Coronary artery (tissue), 2 donors: ENCODE data around the gene CTNS.

Experiments
- DNase-seq: peaks from one replicate; pipeline ENCODE4 v3.0.0-alpha.2; 2017; ENCODE audit warnings: low spot score
- H3K27ac ChIP-seq, 2 donors: fragments of 200-600 bp; sonication (generic); one replicate each; pipeline ENCODE4 v1.5.1; 2016 to 2019
- H3K4me3 ChIP-seq: fragments of 200-600 bp; sonication (generic); 2 replicates; pipeline ENCODE4 v1.5.1; 2016; ENCODE audit warnings: mild to moderate bottlenecking, moderate library complexity
- CTCF ChIP-seq: fragments of 200-600 bp; sonication (generic); IDR thresholded peaks from one replicate; pipeline ENCODE4 v1.5.1; 2019; ENCODE audit warnings: antibody characterized with exemption

The CTNS gene

GRCh38 chr17:3594051-3594800, 42.3 kb upstream of the CTNS start:
- Histone ChIP-seq H3K27ac (no peak overlapping the region), H3K4me3 (no peak overlapping the region)
- TF ChIP-seq CTCF: no peak
- no peak for DNase-seq

GRCh38 chr17:3594976-3595375, 41.6 kb upstream of the CTNS start:
- no peak overlapping the region for H3K27ac ChIP-seq
- no peak overlapping the region for H3K4me3 ChIP-seq
- no peak for TF ChIP-seq CTCF
- DNase-seq: no peak

- H3K4me3 ChIP-seq: no peak overlapping the region
- H3K27ac ChIP-seq: no peak overlapping the region
- TF ChIP-seq CTCF: no peak
- no peak for DNase-seq
Measured at GRCh38 chr17:3596804-3597464, 39.6 kb upstream of the CTNS start.

- TF ChIP-seq CTCF: no peak
- DNase-seq: no peak
- H3K4me3 ChIP-seq: no peak overlapping the region
- H3K27ac ChIP-seq: no peak overlapping the region
Measured at GRCh38 chr17:3598078-3598477, 38.5 kb upstream of the CTNS start.

GRCh38 chr17:3600529-3601205, 35.9 kb upstream of the CTNS start:
- H3K4me3 ChIP-seq: no peak overlapping the region

GRCh38 chr17:3602499-3602898, 34.1 kb upstream of the CTNS start:
- no peak for TF ChIP-seq CTCF
- no peak overlapping the region for H3K27ac ChIP-seq
- no peak for DNase-seq
- no peak overlapping the region for H3K4me3 ChIP-seq

More at GRCh38 chr17:3600529-3601205, 35.9 kb upstream of the CTNS start:
- no peak overlapping the region for H3K27ac ChIP-seq
- no peak for TF ChIP-seq CTCF
- DNase-seq: no peak
